ENCODE data around the gene PFN4. TPM values are rescaled to one million over a fixed set of nuclear protein-coding genes. Genes with fewer than 3 reads are reported as not detected.

The PFN4 gene
- polyA plus RNA-seq, 2 of the 4 experiments (the other 2 are of a cell fraction) = 1.6 to 2.3 TPM

- Histone ChIP-seq H3K4me3 (no peak overlapping the region), H3K4me2 (no peak overlapping the region), H3K27ac (no peak overlapping the region), H3K4me1 (no peaks in the 10 kb centered on the region), H3K9me3 (no peaks in the 10 kb centered on the region)
- ATAC-seq = no peak
- ChIA-PET CTCF (interaction anchor here (2.3 to 8.9 kb wide), 3 partner anchors 13 to 138 kb away, joined by 9 to 55 read pairs (median 15); partner anchors contain the start of genes ATAD2B and TP53I3), POLR2A (interaction anchor here (2.7 kb wide), 1 partner anchor 11 kb away, joined by 15 read pairs; the partner anchor contains the start of gene SF3B6)
- 90% methylated on average over 2 of the region's 2 CpGs for WGBS (ENCODE audit: missing lambda C conversion rate)
- no peak for DNase-seq (ENCODE audit: low read depth in 1 of 2, low spot score in 1 of 2)
- TF ChIP-seq, protein P1, sequence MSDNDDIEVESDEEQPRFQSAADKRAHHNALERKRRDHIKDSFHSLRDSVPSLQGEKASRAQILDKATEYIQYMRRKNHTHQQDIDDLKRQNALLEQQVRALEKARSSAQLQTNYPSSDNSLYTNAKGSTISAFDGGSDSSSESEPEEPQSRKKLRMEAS (IDR thresholded peaks at IDR 0.05) = no peak
- TF ChIP-seq HES2 (IDR thresholded peaks at IDR 0.05) (no peak), TFCP2L1 (CRISPR knock-in tag; IDR thresholded peaks at IDR 0.05) (no peak), HMGXB4 (CRISPR knock-in tag; IDR thresholded peaks at IDR 0.05; ENCODE audit: borderline replicate concordance) (no peak), CEBPB (IDR thresholded peaks at IDR 0.05) (no peak), FOSL2 (IDR thresholded peaks at IDR 0.05) (no peak), FOSL2 (CRISPR knock-in tag; IDR thresholded peaks at IDR 0.05) (no peak), TP53 (CRISPR knock-in tag; IDR thresholded peaks at IDR 0.05) (no peak), EHMT2 (IDR thresholded peaks at IDR 0.05; ENCODE audit: low read depth) (no peak), ZSCAN20 (CRISPR knock-in tag; IDR thresholded peaks at IDR 0.05) (no peak)
- TF ChIP-seq, protein P2, sequence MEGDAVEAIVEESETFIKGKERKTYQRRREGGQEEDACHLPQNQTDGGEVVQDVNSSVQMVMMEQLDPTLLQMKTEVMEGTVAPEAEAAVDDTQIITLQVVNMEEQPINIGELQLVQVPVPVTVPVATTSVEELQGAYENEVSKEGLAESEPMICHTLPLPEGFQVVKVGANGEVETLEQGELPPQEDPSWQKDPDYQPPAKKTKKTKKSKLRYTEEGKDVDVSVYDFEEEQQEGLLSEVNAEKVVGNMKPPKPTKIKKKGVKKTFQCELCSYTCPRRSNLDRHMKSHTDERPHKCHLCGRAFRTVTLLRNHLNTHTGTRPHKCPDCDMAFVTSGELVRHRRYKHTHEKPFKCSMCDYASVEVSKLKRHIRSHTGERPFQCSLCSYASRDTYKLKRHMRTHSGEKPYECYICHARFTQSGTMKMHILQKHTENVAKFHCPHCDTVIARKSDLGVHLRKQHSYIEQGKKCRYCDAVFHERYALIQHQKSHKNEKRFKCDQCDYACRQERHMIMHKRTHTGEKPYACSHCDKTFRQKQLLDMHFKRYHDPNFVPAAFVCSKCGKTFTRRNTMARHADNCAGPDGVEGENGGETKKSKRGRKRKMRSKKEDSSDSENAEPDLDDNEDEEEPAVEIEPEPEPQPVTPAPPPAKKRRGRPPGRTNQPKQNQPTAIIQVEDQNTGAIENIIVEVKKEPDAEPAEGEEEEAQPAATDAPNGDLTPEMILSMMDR (IDR thresholded peaks at IDR 0.05) = no peak
- no peak for FAIRE-seq
These were observed 57.8 kb downstream of the PFN4 start for GRCh38 chr2:24065341-24065740.

Other genes starting within 250 kb of the PFN4 start
- gene ATAD2B, start 196.2 kb downstream of the PFN4 start, polyA plus RNA-seq (2011; rRNA removed) = 8.7 and 13.1 TPM in 2 replicates
- 5.4 TPM in 3 replicates for gene ATAD2B, start 196.2 kb downstream of the PFN4 start, polyA plus RNA-seq (2017; fragmentation: RNase III; extraction: RNeasy Plus Mini Kit Qiagen cat#74134 plus additional on column Dnase treatment)
- 18.3 and 25.4 TPM in 2 replicates for gene UBXN2A, start 182.9 kb downstream of the PFN4 start, polyA plus RNA-seq (2011; rRNA removed)
- 13.7 to 15.6 TPM (median 15.5 TPM) in 3 replicates for gene UBXN2A, start 182.9 kb downstream of the PFN4 start, polyA plus RNA-seq (2017; fragmentation: RNase III; extraction: RNeasy Plus Mini Kit Qiagen cat#74134 plus additional on column Dnase treatment)
- 0.09 and 0.15 TPM in 2 replicates for gene MFSD2B, start 113.2 kb downstream of the PFN4 start, polyA plus RNA-seq (2011; rRNA removed)
- gene MFSD2B, start 113.2 kb downstream of the PFN4 start, polyA plus RNA-seq (2017; fragmentation: RNase III; extraction: RNeasy Plus Mini Kit Qiagen cat#74134 plus additional on column Dnase treatment) = 0.17 to 0.36 TPM (median 0.25 TPM) in 3 replicates
- 20.8 and 30.1 TPM in 2 replicates for gene WDCP, start 75.9 kb downstream of the PFN4 start, polyA plus RNA-seq (2011; rRNA removed)
- 12.1 to 12.9 TPM (median 12.7 TPM) in 3 replicates for gene WDCP, start 75.9 kb downstream of the PFN4 start, polyA plus RNA-seq (2017; fragmentation: RNase III; extraction: RNeasy Plus Mini Kit Qiagen cat#74134 plus additional on column Dnase treatment)
- 16.1 and 23.4 TPM in 2 replicates for gene FKBP1B, start 73.6 kb downstream of the PFN4 start, polyA plus RNA-seq (2011; rRNA removed)
- 8.5 to 9.1 TPM (median 8.9 TPM) in 3 replicates for gene FKBP1B, start 73.6 kb downstream of the PFN4 start, polyA plus RNA-seq (2017; fragmentation: RNase III; extraction: RNeasy Plus Mini Kit Qiagen cat#74134 plus additional on column Dnase treatment)
- gene SF3B6, start 47.0 kb downstream of the PFN4 start, polyA plus RNA-seq (2011; rRNA removed) = 296 and 315 TPM in 2 replicates
- gene SF3B6, start 47.0 kb downstream of the PFN4 start, polyA plus RNA-seq (2017; fragmentation: RNase III; extraction: RNeasy Plus Mini Kit Qiagen cat#74134 plus additional on column Dnase treatment) = 244 to 276 TPM (median 260 TPM) in 3 replicates
- 93.7 and 99.1 TPM in 2 replicates for gene TP53I3, start 38.5 kb downstream of the PFN4 start, polyA plus RNA-seq (2011; rRNA removed)
- gene TP53I3, start 38.5 kb downstream of the PFN4 start, polyA plus RNA-seq (2017; fragmentation: RNase III; extraction: RNeasy Plus Mini Kit Qiagen cat#74134 plus additional on column Dnase treatment) = 173 to 183 TPM (median 173 TPM) in 3 replicates
- 7.6 and 8.2 TPM in 2 replicates for gene FAM228B, start 135 bp upstream of the PFN4 start, polyA plus RNA-seq (2011; rRNA removed)
- 3.0 to 4.9 TPM (median 3.8 TPM) in 3 replicates for gene FAM228B, start 135 bp upstream of the PFN4 start, polyA plus RNA-seq (2017; fragmentation: RNase III; extraction: RNeasy Plus Mini Kit Qiagen cat#74134 plus additional on column Dnase treatment)
- gene FAM228A, start 51.7 kb upstream of the PFN4 start, polyA plus RNA-seq (2011; rRNA removed) = 0.13 TPM in 1 of 2 replicates, not detected in the other
- not detected in 3 replicates for gene FAM228A, start 51.7 kb upstream of the PFN4 start, polyA plus RNA-seq (2017; fragmentation: RNase III; extraction: RNeasy Plus Mini Kit Qiagen cat#74134 plus additional on column Dnase treatment)
- gene ITSN2, start 237.2 kb upstream of the PFN4 start, polyA plus RNA-seq (2011; rRNA removed) = 45.2 and 48.3 TPM in 2 replicates
- gene ITSN2, start 237.2 kb upstream of the PFN4 start, polyA plus RNA-seq (2017; fragmentation: RNase III; extraction: RNeasy Plus Mini Kit Qiagen cat#74134 plus additional on column Dnase treatment) = 19.4 to 21.4 TPM (median 19.8 TPM) in 3 replicates